Cardiac muscle cell (in vitro differentiated cells and primary cell): ENCODE measurements around the gene CRTAP. TPM values are rescaled to one million over a fixed set of nuclear protein-coding genes. Genes with fewer than 3 reads are reported as not detected.

Experiments
- DNase-seq, 2 donors: peaks; one replicate each; pipeline versions ENCODE4 v3.0.0 to v3.0.0-alpha.2; 2010 to 2017; ENCODE audit warnings: low read depth in 1 of 2, low spot score in 1 of 2
- H3K27ac ChIP-seq: fragments of 200-600 bp; sonication (generic); 2 replicates; pipeline ENCODE4 v1.5.1; 2016
- H3K27me3 ChIP-seq: fragments of 200-600 bp; sonication (generic); 2 replicates; pipeline ENCODE4 v1.6.0; 2016; ENCODE audit warnings: control low read depth
- H3K36me3 ChIP-seq: fragments of 200-600 bp; sonication (generic); 2 replicates; pipeline ENCODE4 v1.5.1; 2016; ENCODE audit warnings: control low read depth
- H3K4me1 ChIP-seq: fragments of 200-600 bp; sonication (generic); 2 replicates; pipeline ENCODE4 v1.8.1; 2017; ENCODE audit warnings: low read depth, mild to moderate bottlenecking, mixed run types
- H3K4me3 ChIP-seq: fragments of 200-600 bp; sonication (generic); 2 replicates; pipeline ENCODE4 v1.5.1; 2016; ENCODE audit warnings: mild to moderate bottlenecking
- H3K9me3 ChIP-seq: fragments of 200-600 bp; sonication (generic); 2 replicates; pipeline ENCODE4 v1.5.1; 2017; ENCODE audit warnings: low read depth, mild to moderate bottlenecking, control low read depth
- polyA plus RNA-seq: library from polyadenylated mRNA; unstranded; fragments of >200 nt; fragmentation: Nextera tagmentation; extraction: Ambion mirVana; gene quantifications from 2 replicates; pipeline ENCODE4 v1.2.1, GENCODE V29; 2016
- total RNA-seq: library from RNA; depleted of rRNA; stranded (reverse); fragments of >200 nt; gene quantifications from 2 replicates; pipeline ENCODE4 v1.2.3, GENCODE V29; 2016
- TF ChIP-seq, protein P1 (sequence below): IDR thresholded peaks from 2 replicates; pipeline ENCODE4 v1.5.1; 2012; ENCODE audit warnings: low read depth, mild to moderate bottlenecking, low read length

The CRTAP gene
- total and polyA plus RNA-seq, 2 experiments from 2014 or later: 83.6 to 127 TPM

DNA sequence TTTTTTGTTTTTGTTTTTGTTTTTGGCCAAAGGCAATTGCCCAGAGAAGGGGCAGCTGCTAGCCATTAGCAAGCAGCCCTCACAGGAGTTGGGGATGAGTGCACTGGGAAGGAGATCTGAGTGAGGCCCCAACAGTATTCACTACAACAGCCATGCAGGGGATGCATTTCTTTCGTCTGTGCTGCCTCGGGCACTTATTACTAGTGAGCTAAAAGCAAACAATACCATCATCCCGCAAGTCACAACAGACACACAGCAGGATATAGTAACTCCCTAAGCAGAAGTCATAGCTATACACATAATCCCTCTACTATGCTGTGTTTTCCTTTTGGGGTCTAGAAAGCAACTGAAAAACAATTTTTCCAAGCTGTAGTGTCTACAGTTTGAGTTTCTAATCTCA, 27.2 kb downstream of the CRTAP start:
- peaks cover 7% of the 10 kb centered on the region for H3K36me3 ChIP-seq
- H3K27ac ChIP-seq: no peak overlapping the region
- no peaks in the 10 kb centered on the region for H3K27me3 ChIP-seq
- TF ChIP-seq, protein P1, sequence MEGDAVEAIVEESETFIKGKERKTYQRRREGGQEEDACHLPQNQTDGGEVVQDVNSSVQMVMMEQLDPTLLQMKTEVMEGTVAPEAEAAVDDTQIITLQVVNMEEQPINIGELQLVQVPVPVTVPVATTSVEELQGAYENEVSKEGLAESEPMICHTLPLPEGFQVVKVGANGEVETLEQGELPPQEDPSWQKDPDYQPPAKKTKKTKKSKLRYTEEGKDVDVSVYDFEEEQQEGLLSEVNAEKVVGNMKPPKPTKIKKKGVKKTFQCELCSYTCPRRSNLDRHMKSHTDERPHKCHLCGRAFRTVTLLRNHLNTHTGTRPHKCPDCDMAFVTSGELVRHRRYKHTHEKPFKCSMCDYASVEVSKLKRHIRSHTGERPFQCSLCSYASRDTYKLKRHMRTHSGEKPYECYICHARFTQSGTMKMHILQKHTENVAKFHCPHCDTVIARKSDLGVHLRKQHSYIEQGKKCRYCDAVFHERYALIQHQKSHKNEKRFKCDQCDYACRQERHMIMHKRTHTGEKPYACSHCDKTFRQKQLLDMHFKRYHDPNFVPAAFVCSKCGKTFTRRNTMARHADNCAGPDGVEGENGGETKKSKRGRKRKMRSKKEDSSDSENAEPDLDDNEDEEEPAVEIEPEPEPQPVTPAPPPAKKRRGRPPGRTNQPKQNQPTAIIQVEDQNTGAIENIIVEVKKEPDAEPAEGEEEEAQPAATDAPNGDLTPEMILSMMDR: no peak
- H3K4me1 ChIP-seq: no peaks in the 10 kb centered on the region
- no peaks in the 10 kb centered on the region for H3K9me3 ChIP-seq
- no peak for DNase-seq
- no peak overlapping the region for H3K4me3 ChIP-seq

DNA sequence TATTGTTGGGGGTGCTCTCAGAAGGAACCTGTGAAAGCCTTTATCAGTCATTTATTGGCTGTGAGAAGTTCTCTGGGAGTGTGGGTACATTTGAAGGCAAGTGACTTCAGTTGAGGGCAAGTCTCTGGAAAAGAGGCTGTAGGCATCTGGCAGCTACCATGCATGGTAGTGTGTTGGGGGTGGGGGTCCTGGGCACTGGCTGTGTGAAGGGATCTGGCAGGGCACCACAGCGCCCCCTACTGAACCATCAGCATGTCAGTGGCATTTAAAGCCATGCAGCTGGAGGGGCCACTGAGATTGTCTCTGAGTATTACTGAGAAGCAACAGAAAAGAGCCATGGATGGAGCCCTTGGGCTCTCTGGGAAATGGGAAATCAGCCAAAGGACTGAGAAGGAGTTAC, 30.6 kb downstream of the CRTAP start:
- peaks cover 7% of the 10 kb centered on the region for H3K36me3 ChIP-seq
- no peaks in the 10 kb centered on the region for H3K27me3 ChIP-seq
- TF ChIP-seq, protein P1: peak; percentile 33
- no peaks in the 10 kb centered on the region for H3K9me3 ChIP-seq
- DNase-seq: no peak
- no peak overlapping the region for H3K4me3 ChIP-seq
- H3K4me1 ChIP-seq: no peaks in the 10 kb centered on the region
- no peak overlapping the region for H3K27ac ChIP-seq

DNA sequence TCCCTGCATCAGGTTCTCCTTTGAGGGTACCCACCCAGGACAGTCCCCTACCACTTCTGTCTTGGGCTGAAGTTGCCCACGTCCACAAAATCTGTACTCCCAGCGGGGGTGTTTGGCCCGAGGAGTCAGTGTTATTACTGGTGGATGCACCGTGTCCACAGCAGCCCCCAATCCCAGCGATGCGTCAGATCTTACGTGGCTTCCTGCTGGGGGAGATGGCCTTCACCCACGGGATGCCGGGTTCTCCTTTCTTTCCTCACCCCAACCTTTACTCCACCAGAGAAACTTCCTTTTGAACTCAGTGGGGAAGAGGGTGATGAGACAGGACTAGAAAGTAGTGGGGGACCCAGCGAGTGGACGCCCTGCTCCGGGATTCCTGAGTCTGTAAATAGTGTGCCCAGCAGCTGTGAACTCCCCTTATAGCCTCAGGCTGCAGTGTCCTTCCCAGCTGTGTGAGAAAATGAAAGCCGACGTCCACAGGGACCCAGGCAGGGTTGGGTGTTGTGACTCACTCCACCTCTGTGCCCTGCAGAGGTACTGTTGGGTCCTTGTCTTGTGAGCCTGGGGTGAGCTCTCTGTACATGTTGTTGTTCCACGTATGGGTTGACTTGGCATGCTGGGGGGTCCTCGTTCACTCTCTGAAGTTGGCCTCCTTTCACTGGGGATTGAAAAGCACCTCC, 31.5 kb downstream of the CRTAP start:
- DNase-seq: no peak
- no peak overlapping the region for H3K4me3 ChIP-seq
- H3K27ac ChIP-seq: no peak overlapping the region
- H3K36me3 ChIP-seq: peaks cover 7% of the 10 kb centered on the region
- no peaks in the 10 kb centered on the region for H3K27me3 ChIP-seq
- no peaks in the 10 kb centered on the region for H3K9me3 ChIP-seq
- TF ChIP-seq, protein P1: no peak
- H3K4me1 ChIP-seq: no peaks in the 10 kb centered on the region

DNA sequence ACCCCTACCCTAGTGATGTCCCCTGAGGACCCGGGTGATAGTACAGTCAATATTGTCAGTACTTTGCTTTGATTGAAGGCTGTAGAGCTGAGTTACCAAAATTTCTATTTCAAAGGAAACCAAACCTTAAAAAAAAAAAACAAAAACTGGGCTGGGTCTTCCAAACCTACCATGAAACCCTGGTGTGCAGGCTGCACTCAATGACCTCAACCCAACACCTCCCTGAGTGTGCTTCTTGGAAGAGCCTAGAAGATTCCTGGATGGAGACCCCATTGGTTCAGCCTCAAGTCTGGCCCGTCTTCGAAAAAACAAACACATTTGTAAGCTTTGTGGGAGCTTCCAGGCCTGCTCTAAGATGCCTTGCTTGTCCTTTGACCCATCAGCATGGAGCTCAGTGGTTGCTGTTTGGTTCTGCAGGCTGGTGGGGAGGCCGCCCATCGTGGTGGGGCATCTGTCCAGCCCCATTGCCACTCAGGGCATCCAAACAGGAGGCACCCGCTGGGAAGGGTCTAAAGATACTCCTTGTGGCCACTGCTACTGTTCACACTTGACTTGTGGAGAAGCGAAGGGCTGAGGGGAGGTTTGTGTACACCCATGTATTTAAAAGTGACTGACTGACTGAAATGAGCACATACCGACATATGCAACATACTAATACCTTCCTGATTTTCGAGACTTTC, 32.2 kb downstream of the CRTAP start:
- Histone ChIP-seq H3K9me3 (no peaks in the 10 kb centered on the region), H3K36me3 (peaks cover 7% of the 10 kb centered on the region), H3K27ac (no peak overlapping the region), H3K27me3 (no peaks in the 10 kb centered on the region), H3K4me3 (no peak overlapping the region), H3K4me1 (no peaks in the 10 kb centered on the region)
- TF ChIP-seq, protein P1: no peak
- no peak for DNase-seq

DNA sequence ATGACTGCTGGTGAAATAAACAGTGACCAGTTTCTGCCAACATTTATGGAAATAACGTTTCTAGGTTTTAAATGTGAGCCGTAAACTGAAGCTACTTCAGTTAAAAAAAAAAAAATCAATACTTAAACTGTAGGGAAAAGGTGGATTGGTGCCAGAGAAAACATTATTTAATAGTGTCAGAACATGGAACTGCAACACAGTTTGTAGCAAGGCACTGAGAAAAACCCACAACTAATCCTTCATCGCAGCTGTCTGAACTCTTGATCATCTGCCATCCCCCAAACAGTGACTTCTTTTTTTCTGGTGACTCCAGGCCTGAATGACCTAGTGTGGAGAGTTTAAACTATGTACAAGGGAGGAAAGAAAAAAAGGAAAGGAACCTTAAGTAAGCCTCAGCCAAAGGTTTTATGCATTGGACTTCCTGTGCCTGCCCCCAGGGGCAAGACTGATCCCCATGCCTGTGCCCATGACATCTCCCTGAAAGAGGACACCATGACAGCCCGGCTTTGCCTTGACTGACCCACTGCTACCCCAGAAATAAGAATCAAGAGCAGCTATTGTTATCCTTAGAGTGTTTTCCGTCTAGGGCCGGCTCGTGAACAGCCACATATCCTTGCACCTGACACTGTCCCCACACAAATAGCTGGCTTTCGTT, 33.1 kb downstream of the CRTAP start:
- Histone ChIP-seq H3K27ac (no peak overlapping the region), H3K4me1 (no peaks in the 10 kb centered on the region), H3K36me3 (peaks cover 7% of the 10 kb centered on the region), H3K4me3 (no peak overlapping the region), H3K27me3 (no peaks in the 10 kb centered on the region), H3K9me3 (no peaks in the 10 kb centered on the region)
- peak in 1 of 2 donors; percentile 52 for DNase-seq
- TF ChIP-seq, protein P1: no peak
